Endothelial cell of hepatic sinusoid (primary cell): ENCODE measurements around the gene EEFSEC.

Source experiments
- in situ Hi-C: cut with HindIII; loops from 2 replicates; pipeline ENCODE4 v1.10.0; 2017; ENCODE audit warnings: low sequenced_read_pairs

Gene EEFSEC

GRCh38 chr3:128283421-128283820 lies 130.1 kb downstream of the EEFSEC start:
- in situ Hi-C loops = no loop called here

GRCh38 chr3:128285042-128285966 lies 132.0 kb downstream of the EEFSEC start:
- in situ Hi-C loops = no loop called here

- in situ Hi-C loops = no loop called here
Measured at GRCh38 chr3:128285967-128286321, 132.7 kb downstream of the EEFSEC start.

- in situ Hi-C loops = no loop called here
Measured at GRCh38 chr3:128286691-128287090, 133.4 kb downstream of the EEFSEC start.

- in situ Hi-C loops = no loop called here
Measured at GRCh38 chr3:128287216-128287615, 133.9 kb downstream of the EEFSEC start.

GRCh38 chr3:128289534-128289933 lies 136.3 kb downstream of the EEFSEC start:
- in situ Hi-C loops = no loop called here

GRCh38 chr3:128290484-128290883 lies 137.2 kb downstream of the EEFSEC start:
- in situ Hi-C loops = loop anchor here (5.0 kb wide), 1 partner anchor 37 kb away; no protein-coding TSS in a partner anchor

GRCh38 chr3:128293930-128294329 lies 140.6 kb downstream of the EEFSEC start:
- in situ Hi-C loops = loop anchor here (5.0 kb wide), 1 partner anchor 33 kb away; no protein-coding TSS in a partner anchor

GRCh38 chr3:128294999-128295468 lies 141.8 kb downstream of the EEFSEC start:
- in situ Hi-C loops = loop anchor here (5.0 kb wide), 1 partner anchor 32 kb away; no protein-coding TSS in a partner anchor

GRCh38 chr3:128296469-128297251 lies 143.4 kb downstream of the EEFSEC start:
- in situ Hi-C loops = no loop called here

GRCh38 chr3:128297401-128298138 lies 144.3 kb downstream of the EEFSEC start:
- in situ Hi-C loops = no loop called here

- in situ Hi-C loops = no loop called here
Measured at GRCh38 chr3:128301186-128302023, 148.1 kb downstream of the EEFSEC start.

- in situ Hi-C loops = loop anchor here (5.0 kb wide), 1 partner anchor 101 kb away; no protein-coding TSS in a partner anchor
Measured at GRCh38 chr3:128306481-128306880, 153.2 kb downstream of the EEFSEC start.

GRCh38 chr3:128307029-128307633 lies 153.8 kb downstream of the EEFSEC start:
- in situ Hi-C loops = loop anchor here (5.0 kb wide), 1 partner anchor 100 kb away; no protein-coding TSS in a partner anchor

GRCh38 chr3:128307781-128308469 lies 154.6 kb downstream of the EEFSEC start:
- in situ Hi-C loops = loop anchor here (5.0 kb wide), 1 partner anchor 99 kb away; no protein-coding TSS in a partner anchor

GRCh38 chr3:128309026-128309425 lies 155.7 kb downstream of the EEFSEC start:
- in situ Hi-C loops = loop anchor here (5.0 kb wide), 1 partner anchor 98 kb away; no protein-coding TSS in a partner anchor

- in situ Hi-C loops = no loop called here
Measured at GRCh38 chr3:128310286-128311058, 157.2 kb downstream of the EEFSEC start.

- in situ Hi-C loops = no loop called here
Measured at GRCh38 chr3:128311441-128311844, 158.2 kb downstream of the EEFSEC start.
